ENCODE measurements around the gene PXMP2. TPM values are rescaled to one million over a fixed set of nuclear protein-coding genes. Genes with fewer than 3 reads are reported as not detected.

Gene PXMP2
- total RNA-seq, 4 donors from 2014 or later = 40.8 to 72.5 (median 62.3) TPM

- 87 to 91% methylated on average over 2 of the region's 2 CpGs for WGBS, 2 donors
- Histone ChIP-seq H3K27me3 (no peaks in the 10 kb centered on the region), H3K36me3 (peaks cover 3 to 100% (median 33%) of the 10 kb centered on the region in 3 donors), H3K4me3 (no peak overlapping the region), H3K27ac (no peak overlapping the region), H3K4me1 (no peaks in the 10 kb centered on the region), H3K9me3 (no peaks in the 10 kb centered on the region)
- TF ChIP-seq POLR2A (IDR thresholded peaks at IDR 0.05) (no peak), EP300 (IDR thresholded peaks at IDR 0.05) (no peak), CTCF (IDR thresholded peaks at IDR 0.05) (no peak)
- DNase-seq (ENCODE audit: low spot score in 2 of 2) = no peak
These were observed 36.4 kb downstream of the PXMP2 start for GRCh38 chr12:132723764-132724140.

GRCh38 chr12:132724506-132725241, 37.3 kb downstream of the PXMP2 start:
- Histone ChIP-seq H3K36me3 (peaks cover 3 to 99% (median 33%) of the 10 kb centered on the region in 3 donors), H3K27ac (no peak overlapping the region), H3K4me3 (no peak overlapping the region), H3K4me1 (no peaks in the 10 kb centered on the region), H3K9me3 (no peaks in the 10 kb centered on the region), H3K27me3 (no peaks in the 10 kb centered on the region)
- TF ChIP-seq EP300 (IDR thresholded peaks at IDR 0.05) (no peak), CTCF (IDR thresholded peaks at IDR 0.05) (no peak), POLR2A (IDR thresholded peaks at IDR 0.05) (no peak)
- DNase-seq (ENCODE audit: low spot score in 2 of 2) = no peak
- 84 to 90% methylated on average over 23 to 25 of the region's 30 CpGs for WGBS, 2 donors

GRCh38 chr12:132726386-132726785, 39.0 kb downstream of the PXMP2 start:
- Histone ChIP-seq H3K4me1 (no peaks in the 10 kb centered on the region), H3K9me3 (no peaks in the 10 kb centered on the region), H3K27me3 (no peaks in the 10 kb centered on the region), H3K4me3 (no peak overlapping the region), H3K27ac (no peak overlapping the region), H3K36me3 (peaks cover 5 to 99% (median 31%) of the 10 kb centered on the region in 3 donors)
- TF ChIP-seq CTCF (IDR thresholded peaks at IDR 0.05) = no peak
- no peak for TF ChIP-seq EP300 (IDR thresholded peaks at IDR 0.05)
- no peak for TF ChIP-seq POLR2A (IDR thresholded peaks at IDR 0.05)
- DNase-seq (ENCODE audit: low spot score in 2 of 2) = no peak
- WGBS, 2 donors = 92 to 95% methylated on average over 12 of the region's 12 CpGs

- Histone ChIP-seq H3K36me3 (peaks cover 5 to 99% (median 32%) of the 10 kb centered on the region in 3 donors), H3K27ac (no peak overlapping the region), H3K9me3 (no peaks in the 10 kb centered on the region), H3K27me3 (no peaks in the 10 kb centered on the region), H3K4me3 (no peak overlapping the region), H3K4me1 (no peaks in the 10 kb centered on the region)
- DNase-seq (ENCODE audit: low spot score in 2 of 2) = no peak
- TF ChIP-seq CTCF (IDR thresholded peaks at IDR 0.05) = no peak
- no peak for TF ChIP-seq POLR2A (IDR thresholded peaks at IDR 0.05)
- TF ChIP-seq EP300 (IDR thresholded peaks at IDR 0.05) = no peak
- 91 to 94% methylated on average over 37 of the region's 37 CpGs for WGBS, 2 donors
These were observed 39.9 kb downstream of the PXMP2 start for GRCh38 chr12:132727091-132727794.

GRCh38 chr12:132728502-132728901, 41.1 kb downstream of the PXMP2 start:
- 97% methylated on average over 7 of the region's 7 CpGs for WGBS, 2 donors
- Histone ChIP-seq H3K36me3 (peaks cover 5 to 99% (median 42%) of the 10 kb centered on the region in 3 donors), H3K27me3 (no peaks in the 10 kb centered on the region), H3K27ac (no peak overlapping the region), H3K4me3 (no peak overlapping the region), H3K9me3 (no peaks in the 10 kb centered on the region), H3K4me1 (no peaks in the 10 kb centered on the region)
- TF ChIP-seq CTCF (IDR thresholded peaks at IDR 0.05) = no peak
- no peak for DNase-seq (ENCODE audit: low spot score in 2 of 2)

All from tibial nerve (tissue), 4 donors.